ENCODE measurements around the gene COL6A3.

Gene COL6A3

DNA sequence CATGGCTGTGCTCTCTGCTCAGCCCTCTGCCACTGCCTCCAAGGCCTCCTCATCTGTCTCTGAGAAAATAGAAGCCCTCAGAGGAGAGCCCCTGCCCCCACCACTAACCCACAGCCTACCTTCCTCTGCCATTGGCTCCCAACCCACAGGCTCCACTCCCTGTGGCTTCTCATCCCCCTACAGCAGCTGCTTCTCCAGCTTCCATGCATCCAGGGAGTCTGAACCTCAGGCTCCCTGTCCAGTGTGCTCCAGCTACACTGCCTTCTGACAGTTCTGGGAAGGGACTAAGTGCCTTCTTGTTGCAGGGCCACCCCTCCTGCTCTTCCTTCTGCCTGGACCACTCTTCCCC, 29.3 kb downstream of the COL6A3 start:
- Histone ChIP-seq H3K9me2 (replicated peaks; ENCODE audit: low read depth, low read length) (no peaks in the 10 kb centered on the region), H3K4me3 (ENCODE audit: low read length, poor library complexity, severe bottlenecking) (no peak overlapping the region), H3K36me3 (ENCODE audit: insufficient read depth, low read length) (no peaks in the 10 kb centered on the region), H3F3A (ENCODE audit: low read depth) (no peaks in the 10 kb centered on the region), H4K20me1 (ENCODE audit: insufficient read depth, low read length, poor library complexity, severe bottlenecking) (no peaks in the 10 kb centered on the region), H3K79me2 (ENCODE audit: insufficient read depth, low read length) (no peaks in the 10 kb centered on the region), H3K9me3 (ENCODE audit: insufficient read depth, low read depth, low read length) (no peaks in the 10 kb centered on the region), H3K27me3 (ENCODE audit: insufficient read depth, low read length, poor library complexity, severe bottlenecking) (no peaks in the 10 kb centered on the region), H2AFZ (ENCODE audit: low read length) (no peak overlapping the region), H3K9ac (ENCODE audit: low read depth, low read length, poor library complexity, severe bottlenecking) (no peak overlapping the region), H3K4me1 (ENCODE audit: insufficient read depth, low read length, poor library complexity, severe bottlenecking) (no peaks in the 10 kb centered on the region), H3K4me2 (ENCODE audit: low read depth, low read length, poor library complexity, severe bottlenecking) (no peak overlapping the region)
- TF ChIP-seq, protein P1, sequence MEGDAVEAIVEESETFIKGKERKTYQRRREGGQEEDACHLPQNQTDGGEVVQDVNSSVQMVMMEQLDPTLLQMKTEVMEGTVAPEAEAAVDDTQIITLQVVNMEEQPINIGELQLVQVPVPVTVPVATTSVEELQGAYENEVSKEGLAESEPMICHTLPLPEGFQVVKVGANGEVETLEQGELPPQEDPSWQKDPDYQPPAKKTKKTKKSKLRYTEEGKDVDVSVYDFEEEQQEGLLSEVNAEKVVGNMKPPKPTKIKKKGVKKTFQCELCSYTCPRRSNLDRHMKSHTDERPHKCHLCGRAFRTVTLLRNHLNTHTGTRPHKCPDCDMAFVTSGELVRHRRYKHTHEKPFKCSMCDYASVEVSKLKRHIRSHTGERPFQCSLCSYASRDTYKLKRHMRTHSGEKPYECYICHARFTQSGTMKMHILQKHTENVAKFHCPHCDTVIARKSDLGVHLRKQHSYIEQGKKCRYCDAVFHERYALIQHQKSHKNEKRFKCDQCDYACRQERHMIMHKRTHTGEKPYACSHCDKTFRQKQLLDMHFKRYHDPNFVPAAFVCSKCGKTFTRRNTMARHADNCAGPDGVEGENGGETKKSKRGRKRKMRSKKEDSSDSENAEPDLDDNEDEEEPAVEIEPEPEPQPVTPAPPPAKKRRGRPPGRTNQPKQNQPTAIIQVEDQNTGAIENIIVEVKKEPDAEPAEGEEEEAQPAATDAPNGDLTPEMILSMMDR (conservative IDR thresholded peaks at IDR 0.05; ENCODE audit: low read length), result no peak
- no peak for TF ChIP-seq EZH2phosphoT487 (IDR thresholded peaks at IDR 0.05; ENCODE audit: borderline replicate concordance)

DNA sequence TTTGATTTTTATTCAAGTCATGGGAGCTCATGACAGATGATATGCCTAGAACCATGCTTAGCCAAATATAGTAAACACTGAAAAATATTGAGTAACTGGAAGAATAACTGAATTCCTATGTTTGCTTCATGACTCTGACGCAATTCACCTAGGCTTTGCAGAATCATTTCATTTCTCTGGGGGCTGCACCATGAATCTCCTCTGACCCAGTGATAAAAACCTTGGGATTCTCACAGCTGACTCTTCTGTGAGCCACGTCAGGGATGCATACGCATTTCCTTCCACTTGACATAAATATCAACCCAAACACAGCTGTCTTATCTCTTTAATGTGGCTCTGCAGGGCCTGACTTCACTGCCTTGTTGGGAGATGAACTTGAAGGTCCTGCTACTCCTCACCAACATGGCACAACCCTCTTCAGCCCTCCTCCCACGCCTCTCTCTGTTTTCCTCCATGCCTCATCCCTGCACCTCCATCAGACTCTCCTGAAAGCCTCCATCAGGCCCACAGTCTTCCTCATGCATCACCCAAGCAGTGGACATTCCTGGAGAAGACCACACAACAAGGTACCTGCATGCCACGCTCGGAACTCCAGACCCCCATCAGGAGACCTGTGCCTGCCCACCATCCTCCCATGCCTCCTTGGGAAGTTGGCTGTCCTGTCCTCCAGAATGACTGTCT, 29.8 kb downstream of the COL6A3 start:
- Histone ChIP-seq H3K9me2 (replicated peaks; ENCODE audit: low read depth, low read length) (no peaks in the 10 kb centered on the region), H3K79me2 (ENCODE audit: insufficient read depth, low read length) (no peaks in the 10 kb centered on the region), H3K4me2 (ENCODE audit: low read depth, low read length, poor library complexity, severe bottlenecking) (no peak overlapping the region), H2AFZ (ENCODE audit: low read length) (no peak overlapping the region), H3K4me3 (ENCODE audit: low read length, poor library complexity, severe bottlenecking) (no peak overlapping the region), H3K9me3 (ENCODE audit: insufficient read depth, low read depth, low read length) (no peaks in the 10 kb centered on the region), H4K20me1 (ENCODE audit: insufficient read depth, low read length, poor library complexity, severe bottlenecking) (no peaks in the 10 kb centered on the region), H3F3A (ENCODE audit: low read depth) (no peaks in the 10 kb centered on the region), H3K4me1 (ENCODE audit: insufficient read depth, low read length, poor library complexity, severe bottlenecking) (no peaks in the 10 kb centered on the region), H3K27me3 (ENCODE audit: insufficient read depth, low read length, poor library complexity, severe bottlenecking) (no peaks in the 10 kb centered on the region), H3K9ac (ENCODE audit: low read depth, low read length, poor library complexity, severe bottlenecking) (no peak overlapping the region), H3K36me3 (ENCODE audit: insufficient read depth, low read length) (no peaks in the 10 kb centered on the region)
- no peak for TF ChIP-seq EZH2phosphoT487 (IDR thresholded peaks at IDR 0.05; ENCODE audit: borderline replicate concordance)
- TF ChIP-seq, protein P1 (conservative IDR thresholded peaks at IDR 0.05; ENCODE audit: low read length), result no peak

DNA sequence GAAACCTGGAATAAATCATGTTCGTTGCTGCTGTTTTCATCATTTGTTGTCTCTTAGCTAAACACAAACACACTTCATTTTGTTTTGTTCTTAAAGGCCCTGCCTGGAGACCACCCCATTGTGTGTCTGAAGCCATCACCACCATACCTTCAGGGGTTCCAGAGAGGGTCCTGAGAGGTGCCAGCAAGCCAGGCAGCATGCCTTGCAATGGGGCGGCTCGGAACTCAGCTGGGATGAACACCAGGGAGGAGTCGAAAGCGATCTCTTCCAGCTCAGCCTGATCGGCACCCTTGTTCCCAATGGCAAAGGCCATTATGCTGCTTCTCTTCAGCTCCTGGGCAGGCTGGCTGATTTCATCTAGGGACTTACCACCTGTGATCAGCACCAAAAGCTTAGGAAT, 33.2 kb downstream of the COL6A3 start:
- Histone ChIP-seq H4K20me1 (ENCODE audit: insufficient read depth, low read length, poor library complexity, severe bottlenecking) (no peaks in the 10 kb centered on the region), H3K9me3 (ENCODE audit: insufficient read depth, low read depth, low read length) (no peaks in the 10 kb centered on the region), H3K9me2 (replicated peaks; ENCODE audit: low read depth, low read length) (no peaks in the 10 kb centered on the region), H3K36me3 (ENCODE audit: insufficient read depth, low read length) (no peaks in the 10 kb centered on the region), H2AFZ (ENCODE audit: low read length) (no peak overlapping the region), H3K4me1 (ENCODE audit: insufficient read depth, low read length, poor library complexity, severe bottlenecking) (no peaks in the 10 kb centered on the region), H3K27me3 (ENCODE audit: insufficient read depth, low read length, poor library complexity, severe bottlenecking) (no peaks in the 10 kb centered on the region), H3F3A (ENCODE audit: low read depth) (no peaks in the 10 kb centered on the region), H3K4me3 (ENCODE audit: low read length, poor library complexity, severe bottlenecking) (no peak overlapping the region), H3K9ac (ENCODE audit: low read depth, low read length, poor library complexity, severe bottlenecking) (no peak overlapping the region), H3K4me2 (ENCODE audit: low read depth, low read length, poor library complexity, severe bottlenecking) (no peak overlapping the region), H3K79me2 (ENCODE audit: insufficient read depth, low read length) (no peaks in the 10 kb centered on the region)
- no peak for TF ChIP-seq EZH2phosphoT487 (IDR thresholded peaks at IDR 0.05; ENCODE audit: borderline replicate concordance)
- TF ChIP-seq, protein P1 (conservative IDR thresholded peaks at IDR 0.05; ENCODE audit: low read length), result no peak

Measured in Loucy (cell line).